22Rv1 (cell line): ENCODE data around the gene VMP1.

ENCODE experiments used
- ZFX ChIP-seq: fragments of 450-650 bp; IDR thresholded peaks from 2 replicates; pipeline ENCODE4 v1.6.1; 2017; ENCODE audit warnings: antibody characterized with exemption, borderline replicate concordance
- TF ChIP-seq, protein P1 (sequence below): fragments of 450-650 bp; IDR thresholded peaks from 2 replicates; pipeline ENCODE4 v1.5.1; 2017; ENCODE audit warnings: mild to moderate bottlenecking

DNA sequence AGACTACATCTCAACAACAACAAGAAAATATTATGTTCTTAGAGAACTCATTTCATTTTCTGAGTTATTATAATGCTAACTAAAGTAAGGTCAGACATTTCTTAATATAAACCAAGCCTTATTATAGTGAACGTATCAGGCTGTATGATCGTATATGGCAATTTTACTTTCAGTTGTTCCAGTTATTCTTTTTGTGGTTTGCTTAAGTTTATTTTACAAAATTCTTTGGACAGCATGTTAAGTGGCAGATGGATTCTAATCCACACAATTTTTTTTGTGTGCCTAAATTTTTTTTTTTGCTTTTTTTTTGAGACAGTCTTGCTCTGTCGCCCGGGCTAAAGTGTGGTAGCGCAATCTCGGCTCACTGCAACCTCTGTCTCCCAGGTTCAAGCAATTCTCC lies 59.0 kb downstream of the VMP1 start:
- TF ChIP-seq, protein P1, sequence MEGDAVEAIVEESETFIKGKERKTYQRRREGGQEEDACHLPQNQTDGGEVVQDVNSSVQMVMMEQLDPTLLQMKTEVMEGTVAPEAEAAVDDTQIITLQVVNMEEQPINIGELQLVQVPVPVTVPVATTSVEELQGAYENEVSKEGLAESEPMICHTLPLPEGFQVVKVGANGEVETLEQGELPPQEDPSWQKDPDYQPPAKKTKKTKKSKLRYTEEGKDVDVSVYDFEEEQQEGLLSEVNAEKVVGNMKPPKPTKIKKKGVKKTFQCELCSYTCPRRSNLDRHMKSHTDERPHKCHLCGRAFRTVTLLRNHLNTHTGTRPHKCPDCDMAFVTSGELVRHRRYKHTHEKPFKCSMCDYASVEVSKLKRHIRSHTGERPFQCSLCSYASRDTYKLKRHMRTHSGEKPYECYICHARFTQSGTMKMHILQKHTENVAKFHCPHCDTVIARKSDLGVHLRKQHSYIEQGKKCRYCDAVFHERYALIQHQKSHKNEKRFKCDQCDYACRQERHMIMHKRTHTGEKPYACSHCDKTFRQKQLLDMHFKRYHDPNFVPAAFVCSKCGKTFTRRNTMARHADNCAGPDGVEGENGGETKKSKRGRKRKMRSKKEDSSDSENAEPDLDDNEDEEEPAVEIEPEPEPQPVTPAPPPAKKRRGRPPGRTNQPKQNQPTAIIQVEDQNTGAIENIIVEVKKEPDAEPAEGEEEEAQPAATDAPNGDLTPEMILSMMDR, result no peak
- TF ChIP-seq ZFX, result no peak
